SK-N-SH (cell line): Measurements from ENCODE around the gene SNCA.

Experiments used
- FOXM1 ChIP-seq: IDR thresholded peaks from 2 replicates; pipeline ENCODE4 v1.4.0; 2012; ENCODE audit warnings: low read depth, mild to moderate bottlenecking
- NFIC ChIP-seq: IDR thresholded peaks from 2 replicates; pipeline ENCODE4 v1.4.0; 2012; ENCODE audit warnings: borderline replicate concordance
- POLR2AphosphoS5 ChIP-seq: IDR thresholded peaks from 2 replicates; pipeline ENCODE4 v1.6.1; 2012; ENCODE audit warnings: low read depth, low read length
- YY1 ChIP-seq: IDR thresholded peaks from 2 replicates; pipeline ENCODE4 v1.4.0; 2012; ENCODE audit warnings: low read depth, mild to moderate bottlenecking
- TF ChIP-seq, protein P1 (sequence below): fragments of 200-600 bp; sonication (generic); IDR thresholded peaks from 2 replicates; pipeline ENCODE4 v1.6.1; 2017; ENCODE audit warnings: antibody characterized with exemption, mild to moderate bottlenecking, moderate library complexity
- TF ChIP-seq, protein P2 (sequence below): fragments of 150-350 bp; IDR thresholded peaks from 2 replicates; pipeline ENCODE4 v1.6.1; 2017; ENCODE audit warnings: antibody characterized with exemption, low read length, low read depth, borderline replicate concordance

GRCh38 chr4:89821612-89822011, 15.3 kb downstream of the SNCA start:
- TF ChIP-seq FOXM1 (no peak), YY1 (no peak), POLR2AphosphoS5 (no peak), NFIC (no peak)
- TF ChIP-seq, protein P1, sequence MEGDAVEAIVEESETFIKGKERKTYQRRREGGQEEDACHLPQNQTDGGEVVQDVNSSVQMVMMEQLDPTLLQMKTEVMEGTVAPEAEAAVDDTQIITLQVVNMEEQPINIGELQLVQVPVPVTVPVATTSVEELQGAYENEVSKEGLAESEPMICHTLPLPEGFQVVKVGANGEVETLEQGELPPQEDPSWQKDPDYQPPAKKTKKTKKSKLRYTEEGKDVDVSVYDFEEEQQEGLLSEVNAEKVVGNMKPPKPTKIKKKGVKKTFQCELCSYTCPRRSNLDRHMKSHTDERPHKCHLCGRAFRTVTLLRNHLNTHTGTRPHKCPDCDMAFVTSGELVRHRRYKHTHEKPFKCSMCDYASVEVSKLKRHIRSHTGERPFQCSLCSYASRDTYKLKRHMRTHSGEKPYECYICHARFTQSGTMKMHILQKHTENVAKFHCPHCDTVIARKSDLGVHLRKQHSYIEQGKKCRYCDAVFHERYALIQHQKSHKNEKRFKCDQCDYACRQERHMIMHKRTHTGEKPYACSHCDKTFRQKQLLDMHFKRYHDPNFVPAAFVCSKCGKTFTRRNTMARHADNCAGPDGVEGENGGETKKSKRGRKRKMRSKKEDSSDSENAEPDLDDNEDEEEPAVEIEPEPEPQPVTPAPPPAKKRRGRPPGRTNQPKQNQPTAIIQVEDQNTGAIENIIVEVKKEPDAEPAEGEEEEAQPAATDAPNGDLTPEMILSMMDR = no peak
- TF ChIP-seq, protein P2, sequence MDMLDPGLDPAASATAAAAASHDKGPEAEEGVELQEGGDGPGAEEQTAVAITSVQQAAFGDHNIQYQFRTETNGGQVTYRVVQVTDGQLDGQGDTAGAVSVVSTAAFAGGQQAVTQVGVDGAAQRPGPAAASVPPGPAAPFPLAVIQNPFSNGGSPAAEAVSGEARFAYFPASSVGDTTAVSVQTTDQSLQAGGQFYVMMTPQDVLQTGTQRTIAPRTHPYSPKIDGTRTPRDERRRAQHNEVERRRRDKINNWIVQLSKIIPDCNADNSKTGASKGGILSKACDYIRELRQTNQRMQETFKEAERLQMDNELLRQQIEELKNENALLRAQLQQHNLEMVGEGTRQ = no peak
